ENCODE results near the gene CFL2.

CFL2 gene

DNA sequence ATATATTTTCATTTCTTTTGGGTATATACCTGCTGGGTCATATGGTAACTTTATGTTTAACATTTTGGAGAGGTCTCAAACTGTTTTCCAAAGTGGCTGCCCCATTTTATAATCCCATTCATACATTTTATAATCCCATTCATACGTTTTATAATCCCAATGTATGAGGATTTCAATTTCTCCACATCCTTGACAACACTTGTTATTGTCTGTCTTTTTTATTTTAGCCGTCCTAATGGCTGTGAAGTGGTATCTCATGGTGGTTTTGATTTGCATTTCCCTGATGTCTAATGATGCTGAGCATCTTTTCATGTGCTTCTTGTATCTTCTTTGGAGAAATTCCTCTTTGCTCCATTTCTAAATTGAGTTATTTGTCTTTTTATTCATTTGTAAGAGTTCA lies 6.7 kb upstream of the CFL2 start:
- H3K9me3 ChIP-seq (ENCODE audit: insufficient read depth, low read length): no peaks in the 10 kb centered on the region
- no peak overlapping the region for H2AFZ ChIP-seq (ENCODE audit: low read depth, low read length)
- no peak overlapping the region for H3K27ac ChIP-seq (ENCODE audit: low read length)
- no peaks in the 10 kb centered on the region for H4K20me1 ChIP-seq (ENCODE audit: insufficient read depth, low read length)
- no peaks in the 10 kb centered on the region for H3K36me3 ChIP-seq (replicated peaks; ENCODE audit: low read depth, low read length)
- no peak for TF ChIP-seq EZH2phosphoT487 (IDR thresholded peaks at IDR 0.05; ENCODE audit: low read depth)
- TF ChIP-seq CTCF (IDR thresholded peaks at IDR 0.05; ENCODE audit: low read depth, low read length): no peak
- H3K9ac ChIP-seq (ENCODE audit: low read length): no peak overlapping the region
- H3K27me3 ChIP-seq (ENCODE audit: low read depth, low read length): peaks cover 19% of the 10 kb centered on the region; the same call in 1 of the 2 replicates
- peaks cover 8% of the 10 kb centered on the region for H3K4me1 ChIP-seq (ENCODE audit: low read length)
- H3K4me3 ChIP-seq (ENCODE audit: low read length): no peak overlapping the region
- no peak overlapping the region for H3K4me2 ChIP-seq (ENCODE audit: low read length)
- no peaks in the 10 kb centered on the region for H3K79me2 ChIP-seq (ENCODE audit: low read length)

DNA sequence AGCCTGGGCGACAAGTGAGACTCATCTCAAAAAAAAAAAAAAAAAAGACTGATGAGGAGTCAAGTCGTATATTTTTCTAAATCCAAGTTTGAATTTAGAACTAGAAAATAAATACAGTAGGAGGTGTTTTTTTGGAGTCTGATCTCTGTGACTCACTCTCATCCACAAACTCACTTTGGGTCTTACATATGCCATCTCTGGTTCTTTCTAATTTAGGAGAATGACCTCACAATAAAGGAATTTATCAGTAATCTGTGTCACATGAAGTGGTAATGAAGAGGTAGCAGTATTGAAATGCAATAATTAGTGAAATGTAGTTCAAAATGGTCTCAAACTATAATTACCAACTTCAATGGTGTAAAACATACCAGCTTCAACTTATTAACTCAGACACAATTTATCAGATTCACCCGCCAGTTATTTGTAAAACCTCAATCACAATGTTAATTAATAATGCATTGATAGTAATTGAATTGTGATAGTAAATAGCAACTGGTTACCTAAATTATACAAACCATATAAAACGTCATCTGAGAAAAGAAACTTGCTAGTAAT lies 4.4 kb upstream of the CFL2 start:
- Histone ChIP-seq H4K20me1 (ENCODE audit: insufficient read depth, low read length) (no peaks in the 10 kb centered on the region), H2AFZ (ENCODE audit: low read depth, low read length) (no peak overlapping the region), H3K36me3 (replicated peaks; ENCODE audit: low read depth, low read length) (no peaks in the 10 kb centered on the region), H3K4me2 (ENCODE audit: low read length) (no peak overlapping the region), H3K9ac (ENCODE audit: low read length) (no peak overlapping the region), H3K79me2 (ENCODE audit: low read length) (peaks cover 2% of the 10 kb centered on the region), H3K9me3 (ENCODE audit: insufficient read depth, low read length) (no peaks in the 10 kb centered on the region), H3K4me3 (ENCODE audit: low read length) (no peak overlapping the region), H3K4me1 (ENCODE audit: low read length) (peaks cover 15% of the 10 kb centered on the region), H3K27me3 (ENCODE audit: low read depth, low read length) (peaks cover 25% of the 10 kb centered on the region; the same call in 1 of the 2 replicates), H3K27ac (ENCODE audit: low read length) (no peak overlapping the region)
- TF ChIP-seq EZH2phosphoT487 (IDR thresholded peaks at IDR 0.05; ENCODE audit: low read depth) (no peak), CTCF (IDR thresholded peaks at IDR 0.05; ENCODE audit: low read depth, low read length) (no peak)

- peak overlapping the region; percentile 89 for H2AFZ ChIP-seq (ENCODE audit: low read depth, low read length)
- H3K27me3 ChIP-seq (ENCODE audit: low read depth, low read length): peaks cover 15% of the 10 kb centered on the region; the same call in 1 of the 2 replicates
- peak overlapping the region; percentile 81 for H3K4me3 ChIP-seq (ENCODE audit: low read length)
Observed at GRCh38 chr14:34715127-34715863, 902 bp upstream of the CFL2 start.

More at GRCh38 chr14:34715127-34715863, 902 bp upstream of the CFL2 start:
- Histone ChIP-seq H3K27ac (ENCODE audit: low read length) (no peak overlapping the region), H3K9me3 (ENCODE audit: insufficient read depth, low read length) (no peaks in the 10 kb centered on the region), H3K9ac (ENCODE audit: low read length) (peak overlapping the region; percentile 76), H4K20me1 (ENCODE audit: insufficient read depth, low read length) (no peaks in the 10 kb centered on the region), H3K36me3 (replicated peaks; ENCODE audit: low read depth, low read length) (peaks cover 12% of the 10 kb centered on the region), H3K4me2 (ENCODE audit: low read length) (peak overlapping the region; percentile 93), H3K79me2 (ENCODE audit: low read length) (peaks cover 10% of the 10 kb centered on the region), H3K4me1 (ENCODE audit: low read length) (peaks cover 14% of the 10 kb centered on the region)
- TF ChIP-seq CTCF (IDR thresholded peaks at IDR 0.05; ENCODE audit: low read depth, low read length): no peak
- TF ChIP-seq EZH2phosphoT487 (IDR thresholded peaks at IDR 0.05; ENCODE audit: low read depth): no peak

Measured in OCI-LY3 (cell line).